Choroid plexus epithelial cell (primary cell): Measurements from ENCODE around the gene NID1.
A peak's percentile ranks its signal among the peaks of the same experiment; 100 is the strongest.

ENCODE experiments used
- DNase-seq: peaks from one replicate; pipeline ENCODE4 v3.0.0-alpha.2; 2010; ENCODE audit warnings: low read depth
- H3K4me3 ChIP-seq: 2 replicates; pipeline ENCODE4 v1.5.1; 2011; ENCODE audit warnings: low read depth, mild to moderate bottlenecking, control low read depth, low read length, moderate library complexity
- CTCF ChIP-seq: conservative IDR thresholded peaks from 2 replicates; pipeline ENCODE4 v1.5.1; 2011; ENCODE audit warnings: low read depth, mild to moderate bottlenecking, control low read depth, inconsistent platforms, low read length, moderate library complexity

NID1 gene

DNA sequence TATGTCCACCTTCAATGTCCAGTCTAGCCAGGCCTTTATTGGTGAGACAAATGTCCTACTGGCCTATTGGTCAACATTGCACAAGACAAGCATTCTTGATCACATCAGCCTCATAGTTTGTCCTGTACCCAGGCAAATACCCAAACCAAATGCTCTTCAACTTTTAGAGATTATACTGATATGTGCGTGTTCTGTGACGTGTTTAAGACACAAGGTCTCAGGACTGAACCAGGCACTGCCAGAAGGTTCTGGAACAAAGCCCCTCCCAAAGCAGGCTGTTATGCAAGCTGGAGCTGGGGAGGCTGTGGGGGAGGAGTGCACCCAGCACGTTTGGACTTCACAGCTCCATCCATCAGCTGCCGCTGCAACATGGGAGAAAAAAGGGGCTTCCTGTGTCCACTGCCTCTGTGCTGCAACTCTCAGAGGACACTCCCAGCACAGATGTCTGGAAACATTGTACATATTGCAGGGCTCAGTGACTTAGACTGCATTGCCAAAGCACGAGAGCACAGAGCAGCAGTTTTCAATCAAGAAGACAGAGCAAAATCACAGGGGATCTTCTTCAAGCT, 45.9 kb downstream of the NID1 start:
- H3K4me3 ChIP-seq: no peak overlapping the region
- peak; percentile 84 for DNase-seq
- TF ChIP-seq CTCF: no peak

- peak; percentile 71 for DNase-seq
- no peak overlapping the region for H3K4me3 ChIP-seq
- no peak for TF ChIP-seq CTCF
Measured at GRCh38 chr1:236016782-236017400, 48.0 kb downstream of the NID1 start.

DNA sequence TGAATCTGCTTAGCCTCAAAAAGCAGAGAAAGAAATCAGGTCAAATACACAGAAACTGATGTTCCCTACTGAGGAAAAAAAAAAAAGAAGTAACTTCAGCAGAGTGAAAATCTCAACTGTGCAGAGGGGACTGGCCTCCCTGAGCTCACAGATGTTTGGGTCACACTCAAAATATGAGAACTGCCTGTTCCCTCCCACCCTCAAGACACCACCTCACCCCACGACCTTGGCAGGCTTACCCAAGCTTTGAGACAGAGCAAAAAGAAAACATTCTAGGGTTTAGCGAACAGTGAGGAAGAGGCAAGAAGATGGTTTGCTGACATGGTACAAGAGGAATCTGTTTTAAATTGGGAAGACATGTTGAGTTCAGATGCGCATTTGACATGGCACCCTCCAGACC, 48.8 kb downstream of the NID1 start:
- TF ChIP-seq CTCF: no peak
- H3K4me3 ChIP-seq: no peak overlapping the region
- DNase-seq: peak; percentile 97

GRCh38 chr1:236015539-236015938, 49.4 kb downstream of the NID1 start:
- DNase-seq: no peak
- TF ChIP-seq CTCF: no peak
- no peak overlapping the region for H3K4me3 ChIP-seq

- no peak overlapping the region for H3K4me3 ChIP-seq
- TF ChIP-seq CTCF: no peak
- DNase-seq: no peak
Measured at GRCh38 chr1:236013330-236013729, 51.6 kb downstream of the NID1 start.

- DNase-seq: no peak
- H3K4me3 ChIP-seq: no peak overlapping the region
- no peak for TF ChIP-seq CTCF
Measured at GRCh38 chr1:236011641-236012040, 53.2 kb downstream of the NID1 start.

- DNase-seq: peak; percentile 44
- no peak overlapping the region for H3K4me3 ChIP-seq
- TF ChIP-seq CTCF: no peak
Measured at GRCh38 chr1:236010443-236010842, 54.4 kb downstream of the NID1 start.
